Upper lobe of left lung (tissue), 6 donors: ENCODE results near the gene G2E3. TPM values are rescaled to one million over a fixed set of nuclear protein-coding genes. Genes with fewer than 3 reads are reported as not detected.

Source experiments
- ATAC-seq, 2 donors: fragments of 200-7000 bp; cut with Tn5 transposase; one replicate each; pipeline ENCODE4 v1.9.1; 2022; ENCODE audit warnings: mild to moderate bottlenecking in 2 of 2, moderate library complexity in 2 of 2; ENCODE audit not compliant: low FRiP score in 2 of 2
- DNase-seq, 2 donors: peaks; one replicate each; pipeline ENCODE4 v3.0.0-alpha.2; 2019 to 2020
- H3K27ac ChIP-seq, 4 donors: fragments of 200-600 bp; sonication (generic); one replicate each; pipeline ENCODE4 v1.5.1; 2016 to 2019
- H3K27me3 ChIP-seq, 4 donors: fragments of 200-600 bp; sonication (generic); one replicate each; pipeline ENCODE4 v1.5.1; 2017 to 2019
- H3K36me3 ChIP-seq, 4 donors: fragments of 200-600 bp; sonication (generic); one replicate each; pipeline ENCODE4 v1.5.1; 2016 to 2019
- H3K4me1 ChIP-seq, 4 donors: fragments of 200-600 bp; sonication (generic); one replicate each; pipeline ENCODE4 v1.5.1; 2018 to 2019
- H3K4me3 ChIP-seq, 4 donors: fragments of 200-600 bp; sonication (generic); one replicate each; pipeline ENCODE4 v1.5.1; 2017 to 2019; ENCODE audit warnings: mild to moderate bottlenecking in 2 of 4, moderate library complexity in 1 of 4
- H3K9me3 ChIP-seq, 4 donors: fragments of 200-600 bp; sonication (generic); one replicate each; pipeline ENCODE4 v1.5.1; 2018 to 2019
- CTCF ChIP-seq, 6 experiments: fragments of 450-650 bp in 4 of 6; fragments of 200-600 bp in 2 of 6; sonication (generic) in 2 of 6; IDR thresholded peaks; one replicate each; pipeline ENCODE4 v1.5.1; 2016 to 2019; ENCODE audit warnings: antibody characterized with exemption in 6 of 6
- EP300 ChIP-seq, 4 donors: sonication (generic); formaldehyde crosslinking; IDR thresholded peaks; one replicate each; pipeline ENCODE4 v1.5.1; 2017; ENCODE audit warnings: antibody characterized with exemption in 4 of 4, control low read depth in 2 of 4
- POLR2A ChIP-seq, 4 donors: fragments of 450-650 bp; IDR thresholded peaks; one replicate each; pipeline ENCODE4 v1.5.1; 2016 to 2017; ENCODE audit warnings: antibody characterized with exemption in 4 of 4, mild to moderate bottlenecking in 2 of 4
- POLR2AphosphoS5 ChIP-seq, 2 donors: sonication (generic); formaldehyde crosslinking; IDR thresholded peaks; one replicate each; pipeline ENCODE4 v1.5.1; 2017; ENCODE audit warnings: antibody characterized with exemption in 2 of 2
- WGBS, 2 donors: methylation state at CpG; one replicate each; pipeline ENCODE4 v1.1.5; 2017 to 2018; 5-methylcytosine and 5-hydroxymethylcytosine counted together
- total RNA-seq, 6 donors: library from RNA; depleted of rRNA in 4 of 6; stranded (reverse); fragments of >200 nt in 4 of 6; gene quantifications; one replicate each; pipeline versions ENCODE4 v1.1.0 to v1.2.1, GENCODE V29; 2016 to 2021
- donor health status: DM: no; HTN: no; CAD: no; lungs with moderate emphysema.
- donor health status: DM: no; HTN: yes; CAD: no; lungs with severe emphysema.

G2E3 gene
- 10 to 100 TPM in 5 of 6 donors, 1 to 10 TPM in 1; 8.1 to 15.4 (median 12.6) TPM for total RNA-seq

- peak; percentile 99 to 100 for ATAC-seq
- H3K27ac ChIP-seq = peak within 1 kb of the TSS; percentile 76 to 87 (median 84)
- peaks cover 9 to 19% (median 17%) of the 10 kb centered on the region in 4 donors for H3K4me1 ChIP-seq
- H3K9me3 ChIP-seq = no peaks in the 10 kb centered on the region
- no peaks in the 10 kb centered on the region for H3K27me3 ChIP-seq
- DNase-seq = peak; percentile 90 to 97
- peak within 1 kb of the TSS; percentile 70 to 96 (median 82) for H3K4me3 ChIP-seq
- no peak for TF ChIP-seq CTCF (IDR thresholded peaks at IDR 0.05)
- peak; percentile 41 to 76 for TF ChIP-seq POLR2AphosphoS5 (IDR thresholded peaks at IDR 0.05)
- no peak for TF ChIP-seq EP300 (IDR thresholded peaks at IDR 0.05)
- peak in 3 of 4 donors; percentile 42 to 80 (median 61) for TF ChIP-seq POLR2A (IDR thresholded peaks at IDR 0.05)
- 1% methylated on average over 31 to 60 of the region's 62 CpGs for WGBS, 2 donors
- H3K36me3 ChIP-seq = no peaks in the 10 kb centered on the region
These were observed at the start of gene G2E3 for GRCh38 chr14:30558675-30559555. G2E3 (plus strand) TSS chr14:30559158; CDS start chr14:30581080, 21,922 bp downstream.

- Histone ChIP-seq H3K4me3 (no peak overlapping the region), H3K27me3 (no peaks in the 10 kb centered on the region), H3K4me1 (peaks cover 0 to 6% (median 0%) of the 10 kb centered on the region in 4 donors), H3K9me3 (no peaks in the 10 kb centered on the region), H3K36me3 (no peaks in the 10 kb centered on the region), H3K27ac (no peak overlapping the region)
- TF ChIP-seq POLR2A (IDR thresholded peaks at IDR 0.05) = no peak
- no peak for TF ChIP-seq POLR2AphosphoS5 (IDR thresholded peaks at IDR 0.05)
- whole genome bisulfite sequencing, 2 donors = 78 to 81% methylated on average over 2 of the region's 2 CpGs
- DNase-seq = no peak
- no peak for ATAC-seq
These were observed 41.2 kb upstream of the G2E3 start for GRCh38 chr14:30517737-30518136.

- Histone ChIP-seq H3K36me3 (no peaks in the 10 kb centered on the region), H3K27ac (no peak overlapping the region), H3K9me3 (no peaks in the 10 kb centered on the region), H3K4me1 (peaks cover 0 to 6% (median 0%) of the 10 kb centered on the region in 4 donors), H3K4me3 (no peak overlapping the region), H3K27me3 (no peaks in the 10 kb centered on the region)
- ATAC-seq (no peak), DNase-seq (no peak)
- WGBS, 2 donors = 89 to 91% methylated on average over 4 of the region's 4 CpGs
- TF ChIP-seq POLR2A (IDR thresholded peaks at IDR 0.05) (no peak), EP300 (IDR thresholded peaks at IDR 0.05) (no peak), CTCF (IDR thresholded peaks at IDR 0.05) (no peak), POLR2AphosphoS5 (IDR thresholded peaks at IDR 0.05) (no peak)
These were observed 39.9 kb upstream of the G2E3 start for GRCh38 chr14:30518867-30519560.

- Histone ChIP-seq H3K4me1 (peaks cover 0 to 6% (median 0%) of the 10 kb centered on the region in 4 donors), H3K27me3 (no peaks in the 10 kb centered on the region), H3K36me3 (no peaks in the 10 kb centered on the region), H3K9me3 (no peaks in the 10 kb centered on the region), H3K4me3 (no peak overlapping the region), H3K27ac (no peak overlapping the region)
- 82 to 88% methylated on average over 1 of the region's 1 CpG for WGBS, 2 donors
- DNase-seq = no peak
- TF ChIP-seq EP300 (IDR thresholded peaks at IDR 0.05) (no peak), POLR2AphosphoS5 (IDR thresholded peaks at IDR 0.05) (no peak), CTCF (IDR thresholded peaks at IDR 0.05) (no peak), POLR2A (IDR thresholded peaks at IDR 0.05) (no peak)
- ATAC-seq = no peak
These were observed 39.0 kb upstream of the G2E3 start for GRCh38 chr14:30519961-30520360.

GRCh38 chr14:30520536-30520935, 38.4 kb upstream of the G2E3 start:
- DNase-seq (no peak), ATAC-seq (no peak)
- Histone ChIP-seq H3K9me3 (no peaks in the 10 kb centered on the region), H3K27me3 (no peaks in the 10 kb centered on the region), H3K4me1 (peaks cover 0 to 6% (median 0%) of the 10 kb centered on the region in 4 donors), H3K27ac (no peak overlapping the region), H3K36me3 (no peaks in the 10 kb centered on the region), H3K4me3 (no peak overlapping the region)
- WGBS, 2 donors = 94 to 95% methylated on average over 2 of the region's 2 CpGs
- TF ChIP-seq CTCF (IDR thresholded peaks at IDR 0.05) = no peak
